Measurements from ENCODE around the gene ANG.
"Not testable (repeated sequence)": the region's sequence is repeated elsewhere in the genome, so short reads cannot be mapped to it uniquely, and the experiment has no call there.

ANG gene

DNA sequence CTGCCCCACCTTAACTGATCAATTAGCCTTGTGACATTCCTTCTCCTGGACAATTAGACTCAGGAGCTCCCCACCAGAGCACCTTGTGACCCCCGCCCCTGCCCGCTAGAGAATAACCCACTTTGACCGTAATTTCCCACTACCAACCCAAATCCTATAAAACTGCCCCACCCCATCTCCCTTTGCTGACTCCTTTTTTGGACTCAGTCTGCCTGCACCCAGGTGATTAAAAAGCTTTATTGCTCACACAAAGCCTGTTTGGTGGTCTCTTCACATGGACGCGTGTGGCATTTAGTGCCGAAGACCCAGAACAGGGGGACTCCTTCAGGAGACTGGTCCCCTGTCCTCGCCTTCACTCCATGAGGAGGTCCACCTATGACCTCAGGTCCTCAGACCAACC, 12.4 kb downstream of the ANG start:
- not testable (repeated sequence) for DNase-seq

DNA sequence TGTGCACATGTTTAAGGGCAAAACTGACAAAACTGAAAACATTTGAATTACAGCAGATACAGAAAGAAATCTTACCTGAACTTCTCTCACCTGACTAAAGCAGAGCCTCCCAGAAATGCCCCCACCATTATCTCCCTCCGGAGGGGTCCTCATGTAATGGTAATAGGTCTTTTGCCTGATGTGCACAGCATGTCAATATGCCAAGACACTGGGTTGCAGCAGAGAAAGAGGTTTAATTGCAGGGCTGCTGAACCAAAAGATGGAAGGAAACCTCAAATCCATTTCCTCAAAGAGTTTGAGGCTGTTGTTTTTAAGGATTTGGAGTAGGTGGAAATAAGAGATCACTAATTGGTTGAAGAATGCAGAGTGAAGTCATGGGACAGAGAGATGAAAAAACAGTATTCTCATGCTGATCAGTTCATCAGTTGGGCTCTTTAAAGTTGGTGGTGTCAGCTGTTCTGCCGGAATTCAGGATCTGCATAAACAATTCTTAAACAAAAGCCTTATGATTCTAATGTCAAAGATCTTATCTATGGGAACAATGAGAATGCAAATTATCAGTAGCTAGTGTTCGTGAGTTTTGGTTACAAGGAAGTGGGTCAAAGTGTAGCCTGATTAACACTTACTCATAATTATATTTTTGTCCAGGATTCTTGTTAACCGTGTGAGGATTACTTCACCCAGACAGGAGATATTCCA, 18.2 kb downstream of the ANG start:
- no peak for DNase-seq

DNA sequence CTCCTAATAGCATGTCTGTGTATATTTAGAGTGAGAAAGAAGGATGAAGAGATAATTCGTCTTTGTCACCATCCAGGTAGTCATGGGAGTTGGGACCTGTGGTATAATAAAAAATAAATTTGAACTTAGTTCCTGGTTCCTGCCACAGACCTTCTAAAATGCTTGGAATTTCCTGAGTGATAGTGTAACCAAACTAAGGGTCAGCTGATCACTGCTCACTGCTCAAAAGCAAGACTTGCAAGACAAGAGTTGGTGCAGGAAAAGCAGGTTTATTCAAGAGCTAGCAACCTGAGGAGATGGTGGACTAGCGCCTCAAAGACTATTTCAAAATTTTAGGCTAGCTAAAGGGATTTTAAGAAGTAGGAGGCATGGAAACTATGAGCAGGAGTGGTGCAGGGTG, 19.1 kb downstream of the ANG start:
- DNase-seq = no peak

DNA sequence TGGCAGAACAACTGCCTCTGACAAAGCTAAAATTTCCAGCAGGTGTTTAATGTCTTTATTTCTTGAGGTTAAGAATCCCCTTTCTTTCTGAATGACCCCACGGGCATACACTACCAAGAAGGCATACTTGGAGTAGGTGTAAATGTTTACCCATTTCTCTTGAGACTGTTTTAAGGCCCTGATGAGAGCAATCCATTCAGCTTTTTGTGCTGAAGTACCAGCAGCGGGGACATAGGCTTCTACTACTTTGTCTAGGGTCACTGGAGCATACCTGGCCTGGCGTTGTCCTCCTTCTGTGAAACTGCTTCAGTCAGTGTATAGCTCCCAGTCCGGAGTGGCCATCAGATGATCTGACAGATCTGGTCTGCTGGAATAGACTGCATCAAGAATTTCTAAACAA, 22.7 kb downstream of the ANG start:
- no peak for DNase-seq

DNA sequence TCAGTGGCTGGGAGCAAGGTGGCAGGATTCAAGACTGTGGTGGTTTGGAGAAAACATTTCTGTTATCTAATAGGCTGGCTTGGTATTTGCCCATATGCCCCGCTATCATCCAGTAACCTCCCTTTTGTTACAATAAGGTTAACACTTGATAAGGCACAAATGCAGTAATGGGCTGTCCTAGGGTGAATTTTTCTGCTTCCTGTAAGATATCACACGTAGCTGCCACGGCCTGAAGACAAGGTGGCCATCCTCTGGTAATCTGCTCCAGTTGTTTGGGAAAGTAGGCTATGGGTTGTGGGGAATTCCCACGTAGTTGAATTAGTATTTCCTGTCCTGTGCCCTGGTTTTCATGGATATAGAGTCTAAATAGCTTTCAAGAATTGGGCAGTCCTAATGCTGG, 23.1 kb downstream of the ANG start:
- DNase-seq = no peak

DNA sequence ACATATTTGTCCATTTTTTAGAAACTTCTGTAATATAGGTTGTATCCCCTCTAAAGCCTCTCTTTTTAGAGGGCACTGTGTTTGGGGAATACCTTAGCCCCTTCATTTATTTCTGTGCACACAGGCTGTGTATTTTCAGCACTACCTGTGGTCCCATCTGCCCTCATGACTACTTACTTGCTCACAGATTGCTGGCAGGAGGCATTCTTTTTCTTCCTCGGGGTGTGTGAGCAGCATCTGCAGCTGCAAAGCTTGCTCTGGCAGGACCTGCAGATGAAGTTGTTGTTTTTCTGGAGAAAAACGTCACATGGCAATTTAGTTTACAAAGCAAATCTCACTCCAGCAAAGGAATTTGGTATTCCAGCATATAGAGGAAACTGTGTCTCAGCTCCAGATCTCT, 24.3 kb downstream of the ANG start:
- no peak for DNase-seq

DNA sequence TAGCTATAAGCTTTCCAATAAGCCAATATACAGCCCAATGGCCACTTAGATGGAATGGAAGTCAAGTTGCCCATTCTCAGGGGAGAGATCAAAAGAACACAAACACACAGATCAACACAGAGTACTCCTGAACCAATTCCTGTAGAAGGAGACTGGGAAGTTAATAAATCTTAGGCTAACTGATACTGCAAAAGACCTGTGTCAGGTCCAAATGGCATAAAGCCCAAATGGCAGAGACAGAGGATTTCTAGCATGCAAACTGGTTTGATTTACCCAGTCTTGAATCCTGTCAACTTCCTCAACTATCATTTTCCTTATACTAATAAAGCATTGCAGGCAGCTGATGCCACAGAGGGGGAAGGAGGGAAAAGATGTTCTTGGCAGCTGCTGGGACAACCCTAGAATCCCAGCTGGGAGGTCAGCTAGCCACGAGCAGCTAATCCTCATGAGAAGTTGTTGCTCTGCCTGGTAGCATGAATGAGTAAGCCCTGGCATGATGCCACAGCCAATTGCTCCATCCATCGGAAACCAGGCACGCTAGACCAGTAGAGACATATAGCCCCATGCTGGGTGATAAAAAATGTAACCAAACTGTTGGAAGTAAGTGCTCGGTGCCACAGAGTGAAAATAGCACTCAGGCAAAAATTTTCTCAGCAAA, 26.2 kb downstream of the ANG start:
- no peak for DNase-seq

DNA sequence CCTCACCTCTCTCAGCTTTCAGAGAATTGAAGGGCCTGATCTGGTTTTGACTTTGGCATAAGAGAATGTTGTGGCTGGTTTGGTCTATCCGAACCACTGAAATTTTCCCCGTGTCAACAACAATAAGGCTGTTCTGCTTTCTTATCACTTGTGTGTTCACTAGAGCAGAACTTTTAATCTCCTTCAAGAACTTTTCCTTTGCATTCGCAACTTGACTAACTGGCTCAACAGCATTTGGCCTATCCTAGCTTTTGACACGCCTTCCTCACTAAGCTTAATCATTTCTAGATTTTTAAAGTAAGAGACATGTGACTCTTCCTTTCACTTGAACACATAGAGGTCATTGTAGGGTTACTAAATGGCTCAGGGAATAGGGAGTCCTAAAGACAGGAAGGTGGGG, 31.2 kb downstream of the ANG start:
- DNase-seq = no peak

DNA sequence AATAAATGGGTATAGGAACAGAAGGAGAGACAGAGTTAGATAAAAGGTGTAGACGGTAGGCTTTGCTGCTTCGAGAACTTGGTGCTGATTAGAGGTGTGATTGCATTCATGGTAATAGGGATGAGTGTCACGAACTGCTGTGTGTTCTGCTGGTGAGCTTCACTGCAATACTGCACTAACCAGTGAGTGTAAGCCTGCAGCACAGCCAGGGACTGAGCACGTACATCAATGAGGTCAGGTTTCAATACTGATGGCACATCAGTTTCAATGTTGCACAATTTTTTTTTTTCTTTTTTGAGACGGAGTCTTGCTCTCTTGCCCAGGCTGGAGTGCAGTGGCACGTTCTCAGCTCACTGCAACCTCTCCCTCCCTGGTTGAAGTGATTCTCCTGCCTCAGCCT, 32.2 kb downstream of the ANG start:
- no peak for DNase-seq

DNA sequence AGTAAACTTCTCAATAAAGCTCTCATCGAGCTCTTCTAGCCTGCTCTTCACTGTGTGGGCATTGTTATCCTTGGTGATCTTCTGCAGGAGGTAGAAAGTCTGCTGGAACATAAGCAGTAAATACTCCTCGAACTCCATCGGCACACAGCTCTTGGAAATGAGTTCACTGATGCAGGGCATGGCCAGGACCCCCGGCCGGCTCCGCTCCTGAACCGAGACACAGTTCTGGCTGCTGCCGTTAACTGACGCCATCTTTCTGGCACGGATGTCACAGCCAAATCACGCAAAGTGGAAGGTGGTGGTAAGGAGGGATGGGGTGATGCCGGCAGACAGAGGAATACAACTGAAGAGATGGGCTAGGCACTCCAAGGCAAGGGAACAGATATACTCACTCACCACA, 33.5 kb downstream of the ANG start:
- DNase-seq = no peak

DNA sequence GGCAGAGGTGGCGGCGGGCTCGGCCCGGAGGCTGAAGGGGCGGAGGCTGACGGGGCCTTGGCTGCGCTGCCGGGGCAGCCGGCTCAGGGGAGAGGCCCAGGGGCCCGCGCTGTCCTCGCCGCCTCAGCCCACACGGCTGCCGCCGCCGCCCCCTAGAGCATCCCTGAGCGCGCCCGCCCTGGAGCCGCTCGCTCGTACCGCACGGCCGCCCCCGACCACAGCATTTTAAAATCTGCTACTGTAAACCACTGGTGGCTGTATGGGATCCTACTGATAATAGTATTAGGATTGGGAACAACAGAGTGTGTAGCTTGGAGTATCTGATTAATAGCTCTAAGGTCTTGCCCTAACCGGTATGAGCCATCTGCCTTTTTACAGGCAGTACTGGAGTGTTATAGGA, 34.9 kb downstream of the ANG start:
- DNase-seq = no peak

DNA sequence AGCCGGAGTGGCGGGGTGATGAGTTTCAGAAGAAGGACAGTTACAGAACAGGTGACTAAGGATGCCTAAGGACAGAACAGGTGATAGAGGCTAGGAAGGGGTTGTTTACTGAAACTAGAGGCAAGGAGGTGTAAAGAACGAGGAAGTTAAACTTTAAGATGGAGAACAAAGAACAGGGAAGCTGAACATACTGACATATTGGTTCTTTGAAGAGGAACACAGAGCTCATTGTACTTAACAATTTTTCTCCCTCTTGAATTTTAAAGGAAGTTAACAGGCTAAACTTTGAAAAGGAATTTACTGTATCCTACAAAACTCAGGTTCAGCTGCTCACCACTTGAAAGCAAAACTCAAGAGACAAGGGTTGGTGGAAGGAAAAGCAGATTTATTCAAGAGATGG, 37.6 kb downstream of the ANG start:
- DNase-seq = not testable (repeated sequence)

DNA sequence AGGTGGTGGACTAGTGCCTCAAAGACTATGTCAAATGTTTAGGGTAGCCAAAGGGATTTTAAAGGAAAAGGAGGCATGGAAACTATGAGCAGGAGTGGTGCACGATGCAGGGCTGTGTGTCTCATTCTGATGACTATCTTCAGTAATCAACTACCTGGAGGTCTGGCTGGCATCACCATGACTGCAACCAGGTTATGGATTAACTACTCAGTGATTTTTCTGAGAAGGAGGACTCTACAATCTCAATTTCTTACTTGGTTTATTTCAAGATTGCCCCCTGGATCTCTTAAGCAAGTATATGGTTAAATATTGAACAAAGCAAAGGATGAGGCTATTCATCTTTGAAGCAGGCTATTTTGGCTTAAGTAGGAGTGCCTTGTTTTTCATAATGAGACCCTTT, 38.0 kb downstream of the ANG start:
- no peak for DNase-seq

DNA sequence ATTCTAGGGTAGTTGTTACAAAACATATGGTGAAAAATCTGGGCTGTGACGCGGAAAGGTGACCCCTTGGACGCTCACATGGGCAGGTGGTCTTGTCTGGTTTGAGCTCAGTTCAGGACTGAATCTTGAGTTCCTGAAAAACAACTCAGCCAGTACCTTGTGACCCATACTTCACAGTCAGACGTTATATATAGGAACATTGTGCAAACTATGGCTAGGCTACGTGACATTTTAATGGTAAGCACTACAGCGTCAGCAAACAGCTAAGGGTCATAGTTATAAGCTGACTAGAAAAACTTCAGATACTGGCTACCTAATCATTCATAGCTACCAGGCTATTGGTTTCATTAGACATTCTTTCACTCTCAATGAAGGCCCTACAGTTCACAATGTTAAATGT, 42.3 kb downstream of the ANG start:
- DNase-seq = no peak

DNA sequence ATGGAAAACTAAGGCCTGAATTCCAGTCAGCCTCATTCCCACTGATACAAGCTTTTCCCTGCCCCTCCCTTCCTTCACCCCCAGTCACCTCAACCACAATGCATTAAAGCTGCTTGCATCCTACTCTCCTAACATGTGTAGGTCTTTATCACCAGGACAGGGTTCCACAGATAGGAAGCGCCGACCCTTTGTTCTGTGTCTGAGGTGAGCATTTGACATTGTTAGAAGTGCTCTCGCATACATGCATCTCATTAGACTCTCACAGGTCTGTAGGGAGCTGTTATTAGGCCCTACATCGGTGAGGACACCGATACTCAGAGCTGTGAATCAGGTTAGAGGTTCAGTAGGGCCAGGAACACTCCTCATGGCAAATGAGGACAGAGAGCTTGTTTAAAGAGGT, 43.9 kb downstream of the ANG start:
- DNase-seq = no peak

DNA sequence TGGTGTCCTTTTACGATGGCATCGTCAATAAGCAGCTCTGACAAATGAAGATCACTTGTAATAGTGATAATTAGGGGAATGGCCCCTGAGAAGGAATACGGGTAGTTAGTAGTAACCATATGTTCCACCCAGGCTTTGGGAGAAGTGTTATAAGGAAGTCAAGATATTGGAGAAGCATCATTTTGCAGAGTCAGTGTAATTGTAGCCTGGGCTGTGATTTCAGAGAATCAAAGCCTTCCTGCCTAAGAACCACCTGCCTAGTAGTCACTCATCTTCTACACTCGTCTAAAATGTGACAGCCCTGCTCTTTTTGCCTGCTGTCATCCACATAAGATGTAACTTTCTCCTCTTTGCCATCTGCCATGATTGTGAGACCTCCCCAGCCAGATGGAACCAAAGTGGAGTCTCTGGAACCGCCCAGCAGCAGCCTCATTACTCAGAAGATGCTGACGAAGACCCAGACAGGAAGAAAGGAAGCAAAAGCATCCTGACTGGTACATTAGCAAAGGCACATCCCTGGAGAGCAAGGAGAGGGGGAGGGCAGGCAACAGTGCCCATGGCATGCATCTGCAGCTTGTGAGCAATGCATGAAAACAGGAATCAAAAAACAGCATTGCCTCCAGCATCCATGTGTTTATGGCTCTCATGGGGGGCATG, 44.5 kb downstream of the ANG start:
- no peak for DNase-seq

DNA sequence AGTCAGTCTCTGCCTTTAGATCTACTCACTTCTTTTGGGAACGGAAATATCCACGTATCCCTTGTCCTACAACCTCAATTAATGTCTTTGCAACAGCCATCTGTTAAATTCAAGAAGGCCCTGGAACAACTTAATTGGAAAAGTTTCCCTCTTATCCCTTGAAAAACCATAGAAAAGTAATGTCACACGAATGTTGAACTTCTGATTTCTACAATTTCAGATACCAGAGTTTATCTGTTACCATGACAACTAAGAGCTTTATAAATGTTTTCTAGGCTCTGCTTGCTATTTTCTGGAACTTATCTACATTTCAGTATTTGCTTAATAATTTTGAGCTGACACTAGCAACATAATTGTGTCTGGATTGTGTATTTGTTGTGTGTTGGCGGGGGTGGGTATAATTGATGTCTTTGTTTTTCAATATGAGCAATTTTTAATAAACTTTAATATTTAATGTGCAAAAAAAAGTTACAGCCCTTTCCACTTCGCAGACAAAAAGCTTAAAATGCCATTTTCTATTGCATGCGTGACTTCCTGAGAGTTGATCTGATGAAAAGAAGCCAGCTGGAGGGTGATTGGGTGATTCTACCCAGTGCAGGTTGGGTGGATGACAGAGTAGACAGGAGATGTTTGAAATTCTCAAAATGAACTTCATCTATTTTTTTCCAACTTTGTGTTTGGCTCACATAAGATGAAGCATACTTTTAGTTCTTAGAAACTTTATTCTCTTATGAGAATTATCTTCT, 45.3 kb downstream of the ANG start:
- no peak for DNase-seq

DNA sequence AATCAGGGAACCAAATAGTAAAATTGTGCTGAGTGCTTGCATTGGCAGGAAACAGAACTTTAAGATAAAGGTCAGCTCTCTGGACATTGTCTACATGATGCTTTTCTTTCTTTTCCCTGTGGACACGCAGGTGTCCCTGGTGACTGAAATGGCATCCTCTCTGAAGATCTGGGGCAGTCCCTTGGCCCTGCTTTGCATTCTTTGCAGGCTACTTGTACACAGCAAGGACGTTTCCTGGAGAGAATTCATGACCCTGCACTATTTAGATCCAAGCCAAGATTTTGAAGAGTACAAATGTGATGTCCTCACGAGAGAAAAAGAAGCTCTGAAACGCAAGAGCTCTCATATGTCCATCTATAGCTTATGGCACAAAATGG, 45.9 kb downstream of the ANG start:
- no peak for DNase-seq

DNA sequence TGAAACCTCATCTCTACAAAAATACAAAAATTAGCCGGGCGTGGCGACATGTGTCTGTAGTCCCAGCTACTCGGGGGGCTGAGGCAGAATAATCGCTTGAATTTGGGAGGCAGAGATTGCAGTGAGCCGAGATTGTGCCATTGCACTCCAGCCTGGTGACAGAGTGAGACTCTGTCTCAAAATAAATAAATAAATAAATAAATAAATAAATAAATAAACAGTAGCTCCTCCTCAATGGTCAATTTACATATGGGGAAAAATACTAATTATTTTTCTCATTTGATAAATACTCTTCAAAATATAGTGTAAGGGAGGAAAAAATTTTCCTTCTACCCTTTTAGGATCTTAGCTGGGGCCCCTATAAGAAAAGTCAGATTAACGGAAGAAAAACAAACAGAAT, 49.7 kb downstream of the ANG start:
- DNase-seq = not testable (repeated sequence)

DNA sequence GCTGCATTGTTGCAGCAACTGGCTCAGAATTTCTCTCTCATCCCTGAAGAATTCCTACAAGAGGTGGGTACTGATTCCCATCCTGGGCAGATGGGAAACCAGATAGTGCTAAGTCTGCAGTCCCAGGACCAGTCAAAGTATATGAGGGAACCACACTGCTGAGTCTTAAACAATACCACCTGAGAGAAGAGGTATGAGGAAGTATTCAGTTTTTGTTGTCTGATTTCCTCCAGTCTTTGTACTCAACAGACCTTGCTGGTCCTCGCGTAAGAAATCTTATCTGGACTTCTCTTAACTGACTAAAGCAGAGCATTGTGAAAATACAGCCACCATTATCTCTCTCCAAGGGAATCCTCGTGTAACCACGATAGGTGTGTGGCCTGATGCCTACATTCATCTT, 53.6 kb downstream of the ANG start:
- DNase-seq = no peak

DNA sequence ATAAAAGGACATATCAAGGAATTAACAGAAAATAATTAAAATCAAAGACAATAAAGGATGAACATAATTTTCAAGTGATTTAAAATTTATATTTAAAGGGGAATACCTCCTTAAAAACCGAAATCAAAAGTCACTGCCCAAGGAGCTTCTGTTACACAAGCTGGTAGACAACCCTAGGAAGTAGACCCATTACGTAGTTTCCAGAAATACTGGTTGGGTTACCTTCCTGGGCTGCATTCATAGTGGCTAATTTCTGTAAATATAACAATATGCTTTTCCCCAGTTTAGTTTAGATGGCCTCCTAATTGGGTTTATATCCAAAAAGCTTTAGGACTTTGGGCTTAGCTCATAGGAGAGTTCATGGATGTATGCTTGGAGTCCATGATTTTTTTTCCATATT, 55.0 kb downstream of the ANG start:
- no peak for DNase-seq
